Activated T-helper 1 cell treated with anti-CD3 and anti-CD28 coated beads, Interleukin-12 subunit alpha, Interleukin-12 subunit beta, Interleukin-2, Interleukin-4 antibody, amounts not matched to agents 30 ng/mL and 10 ng/mL and 1 ng/mL, durations not matched to agents 14 hours and 24 hours and 36 hours (primary cell): ENCODE measurements around the gene LRRC3. TPM values are rescaled to one million over a fixed set of nuclear protein-coding genes. Genes with fewer than 3 reads are reported as not detected.
"Not testable (repeated sequence)": the region's sequence is repeated elsewhere in the genome, so short reads cannot be mapped to it uniquely, and the experiment has no call there.

ENCODE experiments used
- DNase-seq: peaks from one replicate; pipeline ENCODE4 v3.0.0; 2021; ENCODE audit warnings: low spot score
- H3K27ac Mint-ChIP-seq: one replicate; pipeline ENCODE4 v1.8.0; 2021; ENCODE audit warnings: mild to moderate bottlenecking, mixed read lengths
- H3K27me3 Mint-ChIP-seq: one replicate; pipeline ENCODE4 v1.8.0; 2022; ENCODE audit warnings: mild to moderate bottlenecking, moderate library complexity, mixed read lengths; ENCODE audit not compliant: insufficient read depth
- H3K36me3 Mint-ChIP-seq: one replicate; pipeline ENCODE4 v1.8.0; 2021; ENCODE audit warnings: low read depth, mixed read lengths
- H3K4me1 Mint-ChIP-seq: one replicate; pipeline ENCODE4 v1.8.0; 2021; ENCODE audit warnings: low read depth, mixed read lengths
- H3K4me3 Mint-ChIP-seq: one replicate; pipeline ENCODE4 v1.8.0; 2021; ENCODE audit warnings: mild to moderate bottlenecking, moderate library complexity, mixed read lengths
- H3K9me3 Mint-ChIP-seq: one replicate; pipeline ENCODE4 v1.8.0; 2021; ENCODE audit warnings: mixed read lengths
- intact Hi-C: fragments of 100-400 bp; cut with micrococcal nuclease; formaldehyde crosslinking; loops from one replicate; pipeline ENCODE4 v1.15.1; 2024
- total RNA-seq: library from RNA; stranded (reverse); gene quantifications from 2 replicates; pipeline ENCODE4 v1.2.3, GENCODE V29; 2022

LRRC3 gene
- total RNA-seq, 1 donor from 2014 or later: 1.9 TPM

DNA sequence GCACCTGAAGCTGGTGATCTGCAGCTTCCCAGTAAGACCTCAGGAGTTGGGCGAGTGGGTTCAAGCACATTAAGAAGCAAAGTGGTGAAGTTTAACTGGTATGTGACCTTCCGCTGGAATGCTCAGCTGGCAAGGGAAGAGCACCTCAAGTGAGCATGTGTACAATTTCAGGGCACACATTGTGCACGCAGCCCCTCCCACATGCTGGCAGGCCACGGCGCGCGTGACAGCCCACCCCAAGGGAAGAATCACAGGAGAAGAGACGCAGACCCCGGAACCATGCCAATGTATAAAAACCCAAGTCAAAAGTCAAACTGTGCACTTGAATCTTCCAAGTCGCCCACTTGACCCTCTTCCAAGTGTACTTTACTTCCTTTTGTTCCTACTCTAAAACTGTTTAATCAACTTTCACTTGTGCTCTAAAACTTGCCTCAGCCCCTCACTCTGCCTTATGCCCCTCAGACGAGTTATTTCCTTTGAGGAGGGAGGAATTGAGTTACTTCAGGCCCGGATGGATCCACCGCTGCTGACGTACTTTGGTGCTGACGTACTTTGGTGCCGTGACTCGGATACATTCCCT is 20.0 kb downstream of the LRRC3 start:
- Mint-ChIP-seq H3K36me3 (no peaks in the 10 kb centered on the region), H3K9me3 (no peaks in the 10 kb centered on the region), H3K27ac (no peak overlapping the region), H3K27me3 (peaks cover 3% of the 10 kb centered on the region), H3K4me1 (peaks cover 12% of the 10 kb centered on the region), H3K4me3 (no peak overlapping the region)
- no peak for DNase-seq
- intact Hi-C loops: loop anchor here (5.0 kb wide), 1 partner anchor 123 kb away; the partner anchor contains the start of gene TRPM2

DNA sequence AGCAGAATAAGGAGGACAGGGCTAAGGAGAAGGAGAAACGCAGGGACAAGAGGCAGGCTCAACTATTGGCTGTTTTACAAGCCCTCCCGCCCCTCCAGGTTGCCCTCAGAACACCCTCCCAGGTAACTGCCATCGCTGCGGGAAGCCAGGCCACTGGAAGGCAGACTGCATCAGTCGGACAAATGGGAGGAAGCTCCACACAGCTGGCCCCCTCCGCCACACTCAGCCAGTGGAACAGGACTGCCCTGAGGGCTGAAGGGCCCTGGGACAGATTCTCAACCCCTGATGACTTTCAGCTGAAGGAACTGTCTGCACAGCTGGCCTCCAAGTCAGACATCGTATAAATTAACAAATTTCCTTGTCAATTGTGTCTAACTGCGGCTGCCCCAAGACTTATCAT is 21.8 kb downstream of the LRRC3 start:
- H3K27me3 Mint-ChIP-seq: peaks cover 3% of the 10 kb centered on the region
- H3K9me3 Mint-ChIP-seq: no peaks in the 10 kb centered on the region
- H3K36me3 Mint-ChIP-seq: no peaks in the 10 kb centered on the region
- H3K4me1 Mint-ChIP-seq: peaks cover 12% of the 10 kb centered on the region
- intact Hi-C loops: loop anchor here (5.0 kb wide), 1 partner anchor 125 kb away; the partner anchor contains the start of gene TRPM2
- no peak for DNase-seq
- H3K27ac Mint-ChIP-seq: no peak overlapping the region
- H3K4me3 Mint-ChIP-seq: no peak overlapping the region

DNA sequence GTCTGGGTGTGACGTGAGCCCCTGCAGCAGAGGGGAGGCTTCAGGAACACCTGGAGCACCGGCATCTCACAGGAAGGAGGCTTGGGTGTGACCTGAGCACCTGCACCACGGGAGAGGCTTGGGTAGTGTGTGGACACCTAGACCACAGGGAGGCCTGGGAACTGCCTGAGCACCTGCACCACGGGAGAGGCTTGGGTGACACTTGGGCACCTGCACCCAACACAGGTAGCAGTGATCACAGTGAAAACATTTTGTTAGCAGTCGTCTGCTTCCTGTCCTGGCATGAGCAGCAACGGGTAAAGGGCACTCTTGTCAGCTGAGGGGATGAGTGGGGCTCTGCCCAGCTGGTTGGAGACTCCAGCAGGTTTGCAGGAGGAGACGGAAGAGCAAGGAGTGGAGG is 22.4 kb downstream of the LRRC3 start:
- Mint-ChIP-seq H3K36me3 (no peaks in the 10 kb centered on the region), H3K4me3 (no peak overlapping the region), H3K9me3 (no peaks in the 10 kb centered on the region), H3K27ac (no peak overlapping the region), H3K4me1 (peaks cover 12% of the 10 kb centered on the region), H3K27me3 (peaks cover 3% of the 10 kb centered on the region)
- intact Hi-C loops: loop anchor here (5.0 kb wide), 1 partner anchor 125 kb away; the partner anchor contains the start of gene TRPM2
- no peak for DNase-seq

DNA sequence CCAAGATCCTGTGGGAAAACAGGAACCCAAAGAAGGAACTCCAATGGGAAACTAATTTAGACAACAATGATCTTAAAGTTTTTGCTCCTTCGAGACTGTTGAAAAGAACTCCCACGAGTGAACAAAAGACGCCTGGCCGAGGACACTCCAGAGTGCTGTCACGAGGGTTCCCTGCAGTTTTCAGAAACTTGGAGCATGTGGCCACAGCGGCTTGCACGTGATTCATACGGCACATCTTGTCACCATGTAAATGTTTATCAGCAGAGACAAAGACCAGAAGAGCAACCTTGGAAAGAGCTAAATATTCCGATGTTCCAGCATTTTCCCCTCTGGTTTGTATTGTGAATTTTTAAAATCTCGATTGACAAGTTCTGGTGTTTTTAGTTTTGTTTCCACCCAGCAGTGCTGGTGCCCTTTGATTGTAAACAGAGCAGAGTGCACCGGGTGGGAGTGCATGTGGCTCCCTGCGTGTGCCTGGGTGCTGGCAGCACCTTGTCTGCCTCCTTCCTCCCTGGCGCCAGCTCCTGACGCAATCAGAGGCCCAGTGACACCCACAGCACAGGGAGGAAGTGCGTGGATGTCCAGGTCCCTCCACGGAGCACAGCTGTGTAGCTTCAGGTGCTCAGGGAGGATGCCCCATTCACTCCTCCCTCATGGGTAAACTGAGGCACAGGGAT is 23.0 kb downstream of the LRRC3 start:
- H3K27ac Mint-ChIP-seq: no peak overlapping the region
- DNase-seq: no peak
- intact Hi-C loops: loop anchor here (5.0 kb wide), 1 partner anchor 126 kb away; the partner anchor contains the start of gene TRPM2
- peaks cover 3% of the 10 kb centered on the region for H3K27me3 Mint-ChIP-seq
- no peaks in the 10 kb centered on the region for H3K36me3 Mint-ChIP-seq
- H3K4me3 Mint-ChIP-seq: no peak overlapping the region
- no peaks in the 10 kb centered on the region for H3K9me3 Mint-ChIP-seq
- peaks cover 12% of the 10 kb centered on the region for H3K4me1 Mint-ChIP-seq

DNA sequence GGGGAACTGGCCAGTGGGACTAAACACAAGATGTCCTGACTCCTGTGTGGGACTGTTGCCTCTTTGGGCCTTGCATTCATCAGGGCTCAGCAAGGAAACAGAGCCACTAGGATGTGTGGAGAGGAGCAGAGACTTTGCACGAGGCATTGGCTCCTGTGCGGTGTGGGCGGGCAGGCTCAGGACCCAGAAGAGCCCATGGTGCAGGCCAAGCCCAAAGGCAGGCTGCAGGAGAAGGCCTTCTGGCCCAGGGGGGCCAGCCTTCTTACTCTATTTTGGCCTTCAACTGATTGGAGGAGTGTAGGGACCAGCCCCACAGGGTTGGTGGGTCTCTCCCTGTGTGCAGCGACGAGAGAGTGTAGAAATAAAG is 23.5 kb downstream of the LRRC3 start:
- intact Hi-C loops: loop anchor here (1.0 to 5.0 kb wide), 2 partner anchors 23 to 126 kb away; partner anchors contain the start of genes LRRC3 and TRPM2
- Mint-ChIP-seq H3K4me3 (no peak overlapping the region), H3K36me3 (no peaks in the 10 kb centered on the region), H3K27ac (no peak overlapping the region), H3K27me3 (peaks cover 3% of the 10 kb centered on the region), H3K4me1 (peaks cover 12% of the 10 kb centered on the region), H3K9me3 (no peaks in the 10 kb centered on the region)
- DNase-seq: no peak

DNA sequence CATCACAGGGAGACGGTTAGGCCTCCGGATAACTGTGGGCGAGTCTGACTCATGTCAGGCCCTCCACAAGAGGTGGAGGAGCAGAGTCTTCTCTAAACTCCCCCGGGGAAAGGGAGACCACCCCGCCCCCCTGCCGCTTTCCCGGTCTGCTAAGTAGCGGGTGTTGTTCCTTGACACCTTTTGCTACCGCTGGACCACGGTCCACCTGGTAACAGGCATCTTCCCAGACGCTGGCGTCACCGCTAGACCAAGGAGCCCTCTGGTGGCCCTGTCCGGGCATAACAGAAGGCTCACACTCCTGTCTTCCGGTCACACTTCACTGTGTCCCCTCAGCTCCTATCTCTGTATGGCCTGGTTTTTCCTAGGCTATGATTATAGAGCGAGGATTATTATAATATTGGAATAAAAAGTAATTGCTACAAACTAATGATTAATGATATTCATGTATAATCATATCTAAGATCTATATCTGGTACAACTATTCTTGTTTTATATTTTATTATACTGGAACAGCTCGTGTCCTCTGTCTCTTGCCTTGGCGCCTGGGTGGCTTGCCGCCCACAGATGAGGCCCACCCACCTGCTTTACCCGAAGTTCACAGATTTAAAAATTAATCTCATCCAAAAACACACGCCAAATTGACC is 24.4 kb downstream of the LRRC3 start:
- not testable (repeated sequence) for H3K27ac Mint-ChIP-seq, H3K9me3 Mint-ChIP-seq, H3K36me3 Mint-ChIP-seq, H3K4me3 Mint-ChIP-seq, H3K27me3 Mint-ChIP-seq
- intact Hi-C loops: loop anchor here (1.0 to 5.0 kb wide), 2 partner anchors 24 to 127 kb away; partner anchors contain the start of genes LRRC3 and TRPM2
- peak; percentile 26 for DNase-seq
- peaks cover 12% of the 10 kb centered on the region for H3K4me1 Mint-ChIP-seq

DNA sequence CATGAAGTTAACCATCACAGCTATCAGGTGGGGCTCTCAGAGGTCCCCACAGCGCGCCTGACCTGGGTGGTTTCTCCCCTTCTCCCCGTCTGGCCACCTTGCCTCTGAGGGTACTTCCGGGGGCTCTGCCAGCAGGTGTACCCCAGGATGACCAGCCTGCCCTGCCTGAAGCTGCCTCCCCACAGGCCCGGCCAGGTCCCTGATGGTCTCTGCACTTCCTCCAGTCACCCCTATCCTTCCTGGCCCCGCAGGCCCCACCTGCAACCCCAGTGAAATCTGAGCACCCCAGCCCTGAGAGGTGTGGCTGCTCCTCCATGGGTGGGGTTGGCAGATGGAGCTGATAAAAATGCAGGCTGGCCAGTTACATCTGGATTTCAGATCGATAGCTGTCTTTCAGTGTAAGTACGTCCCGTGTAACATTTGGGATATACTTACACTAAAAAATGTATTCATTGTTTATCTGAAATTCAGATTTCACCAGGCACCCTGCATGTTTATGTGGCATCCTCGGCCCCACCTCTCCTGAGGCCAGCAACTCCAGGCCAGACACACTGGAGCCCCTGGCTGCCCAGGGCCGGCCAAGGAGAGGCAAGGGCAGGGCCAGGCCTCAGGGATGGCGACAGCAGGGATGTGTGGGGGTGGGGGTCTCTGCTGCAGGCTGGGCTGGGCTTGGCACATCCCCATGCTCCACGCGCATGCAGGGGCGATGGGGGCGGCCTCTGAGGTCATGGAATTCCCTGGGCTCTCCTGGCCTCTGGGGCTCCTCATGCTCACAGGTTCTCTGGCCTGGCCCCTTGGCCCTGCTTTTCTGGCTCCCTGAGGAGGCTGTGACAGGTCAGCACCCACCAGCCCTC is 25.1 kb downstream of the LRRC3 start:
- H3K27ac Mint-ChIP-seq: no peak overlapping the region
- intact Hi-C loops: no loop called here
- no peaks in the 10 kb centered on the region for H3K9me3 Mint-ChIP-seq
- H3K36me3 Mint-ChIP-seq: no peaks in the 10 kb centered on the region
- H3K4me1 Mint-ChIP-seq: peaks cover 12% of the 10 kb centered on the region
- H3K27me3 Mint-ChIP-seq: peaks cover 3% of the 10 kb centered on the region
- DNase-seq: no peak
- no peak overlapping the region for H3K4me3 Mint-ChIP-seq

DNA sequence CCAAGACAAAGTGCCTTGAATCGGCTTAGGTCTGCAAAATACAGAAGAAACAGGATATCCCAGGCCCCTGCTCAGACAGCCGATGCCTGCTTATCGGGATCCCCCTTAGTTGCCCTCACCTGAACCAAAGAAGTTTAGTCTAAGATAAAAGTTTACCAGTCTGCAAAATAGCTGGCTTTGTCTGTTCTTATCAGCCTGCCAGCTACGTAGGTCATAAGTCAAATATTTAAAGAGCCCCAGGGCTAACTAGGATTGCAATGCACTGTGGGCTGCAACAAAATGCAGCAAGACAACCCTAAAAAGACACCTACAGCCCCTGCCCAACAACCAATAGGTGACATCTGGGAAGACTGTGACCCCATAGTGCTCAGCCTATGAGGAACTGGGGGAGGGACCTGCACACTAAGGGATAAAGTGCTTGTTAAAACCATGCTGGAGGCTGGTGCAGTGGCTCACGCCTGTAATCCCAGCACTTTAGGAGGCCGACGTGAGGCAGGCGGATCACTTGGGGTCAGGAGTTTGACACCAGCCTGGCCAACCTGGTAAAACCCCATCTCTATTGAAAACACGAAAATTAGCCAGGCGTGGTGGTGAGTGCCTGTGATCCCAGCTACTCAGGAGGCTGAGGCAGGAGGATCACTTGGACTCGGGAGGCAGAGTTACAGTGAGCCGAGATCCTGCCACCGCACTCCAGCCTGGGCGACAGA is 27.4 kb downstream of the LRRC3 start:
- H3K4me3 Mint-ChIP-seq: no peak overlapping the region
- no peak overlapping the region for H3K27ac Mint-ChIP-seq
- H3K27me3 Mint-ChIP-seq: peaks cover 4% of the 10 kb centered on the region
- H3K36me3 Mint-ChIP-seq: no peaks in the 10 kb centered on the region
- intact Hi-C loops: no loop called here
- peaks cover 12% of the 10 kb centered on the region for H3K4me1 Mint-ChIP-seq
- no peak for DNase-seq
- H3K9me3 Mint-ChIP-seq: no peaks in the 10 kb centered on the region

DNA sequence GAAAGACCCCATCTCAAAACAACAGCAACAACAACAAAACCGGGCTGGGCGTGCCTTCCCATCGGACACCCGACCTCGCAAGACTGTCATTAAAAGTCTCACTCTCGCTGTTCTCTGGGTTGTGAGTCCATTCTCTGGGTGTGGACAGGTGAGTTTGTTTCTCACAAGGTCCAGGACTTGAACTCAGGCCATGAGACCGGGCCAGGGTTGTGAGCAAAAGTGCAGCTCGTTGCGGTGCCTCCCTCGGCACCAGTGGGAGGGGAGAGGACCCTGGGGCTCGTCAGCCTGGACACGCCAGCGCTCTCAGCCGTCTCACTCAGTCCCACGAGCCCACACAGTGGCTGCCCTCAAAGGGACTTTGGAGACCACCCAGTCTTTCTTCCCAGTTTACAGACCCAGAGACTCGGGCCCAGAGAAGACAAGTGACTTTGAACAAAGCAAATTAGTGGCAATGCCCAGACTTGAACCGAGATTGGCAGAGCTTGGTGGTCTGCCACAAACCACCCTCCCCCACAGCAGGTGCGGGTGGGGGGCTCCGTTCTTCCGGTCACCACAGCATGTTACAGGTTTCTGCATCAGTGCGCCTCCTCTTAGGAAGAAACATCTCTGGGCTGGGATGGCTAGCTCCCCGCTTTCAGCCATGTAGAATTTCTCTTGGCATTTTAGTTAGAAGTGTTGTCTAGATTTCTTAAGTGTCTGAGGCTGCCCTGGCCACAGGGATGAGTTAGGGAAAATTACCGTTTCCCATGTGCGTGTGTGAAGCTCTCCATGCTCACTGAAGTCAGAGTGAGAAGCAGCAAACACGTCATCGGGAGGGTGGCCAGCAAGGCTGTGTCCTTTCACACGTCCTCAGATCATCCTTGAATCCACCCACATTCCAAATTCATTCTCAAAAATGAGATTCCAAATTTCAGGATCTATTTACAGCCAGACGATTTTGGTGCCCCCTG is 28.3 kb downstream of the LRRC3 start:
- Mint-ChIP-seq H3K36me3 (no peaks in the 10 kb centered on the region), H3K27me3 (peaks cover 2% of the 10 kb centered on the region)
- intact Hi-C loops: no loop called here

DNA sequence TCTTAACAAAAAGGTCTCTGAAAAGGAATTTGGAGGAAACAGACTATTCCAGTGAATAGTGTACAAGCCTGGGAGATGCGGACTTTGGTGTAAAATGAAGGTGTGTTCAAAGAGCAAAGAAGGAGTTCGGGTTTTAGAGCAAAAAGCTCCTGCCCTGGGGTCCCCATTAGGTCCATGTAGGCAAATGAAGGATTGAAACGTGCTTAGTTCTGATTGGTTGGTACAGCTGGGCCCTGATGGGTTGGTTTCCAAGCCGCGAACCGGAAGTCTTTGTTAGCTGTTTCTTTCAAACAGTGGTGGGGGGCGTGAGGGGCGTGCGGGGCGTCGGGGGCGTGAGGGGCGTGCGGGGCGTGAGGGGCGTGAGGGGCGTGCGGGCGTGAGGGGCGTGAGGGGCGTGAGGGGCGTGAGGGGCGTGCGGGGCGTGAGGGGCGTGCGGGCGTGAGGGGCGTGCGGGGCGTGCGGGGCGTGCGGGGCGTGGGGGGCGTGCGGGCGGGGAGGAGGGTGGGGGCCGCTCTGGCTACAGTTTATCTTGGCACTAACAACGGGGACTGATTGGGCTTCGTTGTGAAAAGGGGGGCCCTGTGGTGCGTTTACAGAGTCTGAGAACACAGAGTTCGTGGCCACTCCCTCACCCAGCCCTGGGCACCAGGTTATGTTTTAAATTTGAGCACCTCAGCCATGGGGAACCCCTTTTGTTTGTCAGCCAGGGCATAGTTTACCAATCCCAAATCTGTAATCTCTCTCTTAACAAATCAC is 29.4 kb downstream of the LRRC3 start:
- peaks cover under 1% of the 10 kb centered on the region for H3K4me1 Mint-ChIP-seq
- no peak for DNase-seq

More for the DNA sequence above, 28.3 kb downstream of the LRRC3 start:
- H3K4me3 Mint-ChIP-seq: no peak overlapping the region
- peaks cover 12% of the 10 kb centered on the region for H3K4me1 Mint-ChIP-seq
- no peak overlapping the region for H3K27ac Mint-ChIP-seq
- H3K9me3 Mint-ChIP-seq: no peaks in the 10 kb centered on the region
- DNase-seq: no peak

DNA sequence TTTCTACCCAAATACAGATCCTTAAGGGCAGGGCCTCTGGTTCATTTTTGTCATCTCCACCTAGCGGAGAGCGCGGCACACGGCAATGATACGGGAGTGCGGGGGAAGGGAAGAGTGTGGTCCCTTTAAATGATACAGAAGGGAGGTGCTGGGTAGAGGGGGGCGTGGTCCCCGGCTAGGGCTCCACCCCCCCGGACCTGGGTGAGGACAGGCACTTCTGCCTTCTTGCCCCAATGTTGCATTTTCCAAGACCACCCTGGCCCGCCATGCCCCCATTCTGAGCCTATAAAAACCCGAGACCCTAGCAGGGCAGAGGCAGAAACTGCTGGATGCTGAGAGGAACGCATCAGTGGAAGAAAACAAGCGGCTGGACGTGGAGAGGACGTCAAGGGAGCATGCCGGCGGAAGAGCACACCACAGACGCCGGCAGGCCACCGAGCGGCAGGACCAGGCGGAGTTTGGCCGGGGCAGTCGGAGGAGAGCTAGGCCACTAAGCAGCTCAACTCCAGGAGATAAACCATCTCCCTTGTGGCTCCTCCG is 30.0 kb downstream of the LRRC3 start:
- H3K27ac Mint-ChIP-seq: no peak overlapping the region
- no peaks in the 10 kb centered on the region for H3K36me3 Mint-ChIP-seq
- H3K27me3 Mint-ChIP-seq: peaks cover 6% of the 10 kb centered on the region
- H3K4me1 Mint-ChIP-seq: peaks cover 5% of the 10 kb centered on the region
- no peaks in the 10 kb centered on the region for H3K9me3 Mint-ChIP-seq
- peak overlapping the region; percentile 45 for H3K4me3 Mint-ChIP-seq
- intact Hi-C loops: no loop called here
- DNase-seq: peak; percentile 8

More for the DNA sequence above, 29.4 kb downstream of the LRRC3 start:
- H3K4me3 Mint-ChIP-seq: no peak overlapping the region
- no peaks in the 10 kb centered on the region for H3K36me3 Mint-ChIP-seq
- H3K27ac Mint-ChIP-seq: no peak overlapping the region
- no peaks in the 10 kb centered on the region for H3K9me3 Mint-ChIP-seq
- intact Hi-C loops: no loop called here
- H3K27me3 Mint-ChIP-seq: peaks cover 6% of the 10 kb centered on the region
